Cardiac fibroblast (primary cell): ENCODE data around the gene COQ2.
"Not testable (repeated sequence)": the region's sequence is repeated elsewhere in the genome, so short reads cannot be mapped to it uniquely, and the experiment has no call there.

Experiments
- DNase-seq, 2 donors: peaks; one replicate each; pipeline versions ENCODE4 v3.0.0 to v3.0.0-alpha.2; 2010; ENCODE audit warnings: low read depth in 2 of 2
- H3K4me3 ChIP-seq, 2 donors: replicated peaks in 1 of 2; 1 replicate in 1 of 2; 2 replicates in 1 of 2; pipeline ENCODE4 v1.5.1; 2011; ENCODE audit warnings: low read depth in 2 of 2, low read length in 2 of 2, mild to moderate bottlenecking in 2 of 2, moderate library complexity in 1 of 2
- TF ChIP-seq, protein P1 (sequence below): IDR thresholded peaks from one replicate; pipeline ENCODE4 v1.5.1; 2011; ENCODE audit warnings: low read depth, mild to moderate bottlenecking, low read length, inconsistent platforms

Gene COQ2

GRCh38 chr4:83307920-83308319, 23.3 kb upstream of the COQ2 start:
- TF ChIP-seq, protein P1, sequence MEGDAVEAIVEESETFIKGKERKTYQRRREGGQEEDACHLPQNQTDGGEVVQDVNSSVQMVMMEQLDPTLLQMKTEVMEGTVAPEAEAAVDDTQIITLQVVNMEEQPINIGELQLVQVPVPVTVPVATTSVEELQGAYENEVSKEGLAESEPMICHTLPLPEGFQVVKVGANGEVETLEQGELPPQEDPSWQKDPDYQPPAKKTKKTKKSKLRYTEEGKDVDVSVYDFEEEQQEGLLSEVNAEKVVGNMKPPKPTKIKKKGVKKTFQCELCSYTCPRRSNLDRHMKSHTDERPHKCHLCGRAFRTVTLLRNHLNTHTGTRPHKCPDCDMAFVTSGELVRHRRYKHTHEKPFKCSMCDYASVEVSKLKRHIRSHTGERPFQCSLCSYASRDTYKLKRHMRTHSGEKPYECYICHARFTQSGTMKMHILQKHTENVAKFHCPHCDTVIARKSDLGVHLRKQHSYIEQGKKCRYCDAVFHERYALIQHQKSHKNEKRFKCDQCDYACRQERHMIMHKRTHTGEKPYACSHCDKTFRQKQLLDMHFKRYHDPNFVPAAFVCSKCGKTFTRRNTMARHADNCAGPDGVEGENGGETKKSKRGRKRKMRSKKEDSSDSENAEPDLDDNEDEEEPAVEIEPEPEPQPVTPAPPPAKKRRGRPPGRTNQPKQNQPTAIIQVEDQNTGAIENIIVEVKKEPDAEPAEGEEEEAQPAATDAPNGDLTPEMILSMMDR: no peak
- no peak for DNase-seq

GRCh38 chr4:83305187-83305586, 20.6 kb upstream of the COQ2 start:
- DNase-seq: peak in 1 of 2 donors; percentile 16
- TF ChIP-seq, protein P1: no peak
- no peak overlapping the region for H3K4me3 ChIP-seq

More at GRCh38 chr4:83307920-83308319, 23.3 kb upstream of the COQ2 start:
- H3K4me3 ChIP-seq: no peak overlapping the region

GRCh38 chr4:83297548-83298260, 13.1 kb upstream of the COQ2 start:
- TF ChIP-seq, protein P1: no peak
- no peak overlapping the region for H3K4me3 ChIP-seq
- no peak for DNase-seq

GRCh38 chr4:83293305-83294046, 8.9 kb upstream of the COQ2 start:
- DNase-seq: no peak
- TF ChIP-seq, protein P1: no peak
- H3K4me3 ChIP-seq: no peak overlapping the region

DNA sequence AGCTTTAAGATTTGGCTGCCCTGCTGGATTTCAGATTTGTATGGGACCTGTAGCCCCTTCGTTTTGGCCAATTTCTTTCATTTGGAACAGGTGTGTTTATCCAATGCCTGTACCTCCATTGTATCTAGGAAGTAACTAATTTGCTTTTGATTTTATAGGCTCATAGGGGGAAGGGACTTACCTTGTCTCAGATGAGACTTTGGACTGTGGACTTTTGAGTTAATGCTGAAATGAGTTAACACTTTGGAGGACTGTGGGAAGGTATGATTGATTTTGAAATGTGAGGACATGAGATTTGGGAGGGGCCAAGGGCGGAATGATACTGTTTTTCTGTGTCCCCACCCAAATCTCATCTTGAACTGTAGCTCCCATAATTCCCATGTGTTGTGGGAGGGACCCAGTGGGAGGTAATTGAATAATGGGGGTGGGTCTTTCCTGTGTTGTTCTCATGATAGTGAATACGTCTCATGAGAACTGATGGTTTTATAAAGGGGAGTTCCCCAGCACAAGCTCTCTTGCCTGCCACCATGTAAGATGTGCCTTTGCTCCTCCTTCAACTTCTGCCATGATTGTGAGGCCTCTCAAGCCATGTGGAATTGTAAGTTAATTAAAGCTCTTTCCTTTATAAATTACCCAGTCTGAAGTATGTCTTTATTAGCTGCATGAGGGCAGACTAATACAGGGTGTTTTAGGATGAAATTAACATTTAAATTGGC, 5.6 kb upstream of the COQ2 start:
- H3K4me3 ChIP-seq, DNase-seq: not testable (repeated sequence)

GRCh38 chr4:83288381-83288780, 3.8 kb upstream of the COQ2 start:
- H3K4me3 ChIP-seq, DNase-seq: not testable (repeated sequence)

DNA sequence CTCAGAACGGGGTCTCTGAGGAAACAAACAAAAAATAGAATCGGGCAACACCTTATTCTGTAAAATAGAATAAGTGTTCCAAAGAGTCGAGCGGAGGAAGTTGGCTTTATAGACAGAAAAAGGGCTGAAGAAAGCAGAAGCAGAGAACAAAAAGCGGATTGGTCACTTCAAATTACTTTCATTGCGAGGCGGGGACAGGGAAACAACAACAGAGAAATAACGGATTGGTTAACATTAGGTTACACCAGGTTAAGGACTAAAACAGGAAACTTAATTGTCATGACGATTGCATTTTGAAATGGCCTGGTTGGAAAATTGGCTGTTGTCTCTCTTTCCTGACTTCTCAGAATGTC, 433 bp upstream of the COQ2 start:
- TF ChIP-seq, protein P1: no peak
- H3K4me3 ChIP-seq: peak overlapping the region; percentile 52 to 69
- DNase-seq: peak; percentile 78
